Esophagus squamous epithelium (tissue), 5 donors: ENCODE data around the gene SLAMF7. TPM values are rescaled to one million over a fixed set of nuclear protein-coding genes. Genes with fewer than 3 reads are reported as not detected.
A peak's percentile ranks its signal among the peaks of the same experiment; 100 is the strongest.

Experiments used
- DNase-seq: peaks from one replicate; lab custom pipeline; 2025; lab: John Stamatoyannopoulos, UW
- H3K27ac ChIP-seq, 4 donors: fragments of 200-600 bp; sonication (generic); one replicate each; pipeline ENCODE4 v1.5.1; 2016 to 2019; ENCODE audit warnings: mild to moderate bottlenecking in 1 of 4
- H3K27me3 ChIP-seq, 4 donors: fragments of 200-600 bp; sonication (generic); 1 replicate in 3 of 4; 2 replicates in 1 of 4; pipeline versions ENCODE4 v1.5.1 to v1.6.0; 2017 to 2021; ENCODE audit warnings: antibody characterized with exemption in 1 of 4
- H3K36me3 ChIP-seq, 3 donors: fragments of 200-600 bp; sonication (generic); one replicate each; pipeline ENCODE4 v1.5.1; 2016 to 2019
- H3K4me1 ChIP-seq, 3 donors: fragments of 200-600 bp; sonication (generic); one replicate each; pipeline ENCODE4 v1.5.1; 2017 to 2019
- H3K4me3 ChIP-seq, 4 donors: fragments of 200-600 bp; sonication (generic); 1 replicate in 3 of 4; 2 replicates in 1 of 4; pipeline ENCODE4 v1.5.1; 2016 to 2019; ENCODE audit warnings: mild to moderate bottlenecking in 2 of 4, moderate library complexity in 1 of 4
- H3K9me3 ChIP-seq, 3 donors: fragments of 200-600 bp; sonication (generic); one replicate each; pipeline ENCODE4 v1.5.1; 2016 to 2019
- CTCF ChIP-seq, 6 experiments: fragments of 450-650 bp in 4 of 6; fragments of 200-600 bp in 2 of 6; sonication (generic) in 2 of 6; IDR thresholded peaks; one replicate each; pipeline ENCODE4 v1.5.1; 2016 to 2019; ENCODE audit warnings: antibody characterized with exemption in 6 of 6, mild to moderate bottlenecking in 4 of 6, moderate library complexity in 4 of 6
- POLR2A ChIP-seq, 4 donors: fragments of 450-650 bp; IDR thresholded peaks; one replicate each; pipeline ENCODE4 v1.6.1; 2017; ENCODE audit warnings: antibody characterized with exemption in 4 of 4, mild to moderate bottlenecking in 4 of 4, moderate library complexity in 3 of 4
- WGBS, 2 donors: methylation state at CpG; one replicate each; pipeline ENCODE4 v1.1.5; 2018; 5-methylcytosine and 5-hydroxymethylcytosine counted together
- intact Hi-C: fragments of 100-400 bp; cut with DNase I; formaldehyde crosslinking; loops from one replicate; pipeline ENCODE4 v1.15.0; 2022
- total RNA-seq, 4 donors: library from RNA; depleted of rRNA; stranded (reverse); fragments of >200 nt; gene quantifications; one replicate each; pipeline ENCODE4 v1.1.0, GENCODE V29; 2016
- donor health status: DM: yes; HTN: yes; CAD: no.

SLAMF7 gene
- total RNA-seq, 4 donors from 2014 or later = 1.8 to 3.2 (median 2.3) TPM

DNA sequence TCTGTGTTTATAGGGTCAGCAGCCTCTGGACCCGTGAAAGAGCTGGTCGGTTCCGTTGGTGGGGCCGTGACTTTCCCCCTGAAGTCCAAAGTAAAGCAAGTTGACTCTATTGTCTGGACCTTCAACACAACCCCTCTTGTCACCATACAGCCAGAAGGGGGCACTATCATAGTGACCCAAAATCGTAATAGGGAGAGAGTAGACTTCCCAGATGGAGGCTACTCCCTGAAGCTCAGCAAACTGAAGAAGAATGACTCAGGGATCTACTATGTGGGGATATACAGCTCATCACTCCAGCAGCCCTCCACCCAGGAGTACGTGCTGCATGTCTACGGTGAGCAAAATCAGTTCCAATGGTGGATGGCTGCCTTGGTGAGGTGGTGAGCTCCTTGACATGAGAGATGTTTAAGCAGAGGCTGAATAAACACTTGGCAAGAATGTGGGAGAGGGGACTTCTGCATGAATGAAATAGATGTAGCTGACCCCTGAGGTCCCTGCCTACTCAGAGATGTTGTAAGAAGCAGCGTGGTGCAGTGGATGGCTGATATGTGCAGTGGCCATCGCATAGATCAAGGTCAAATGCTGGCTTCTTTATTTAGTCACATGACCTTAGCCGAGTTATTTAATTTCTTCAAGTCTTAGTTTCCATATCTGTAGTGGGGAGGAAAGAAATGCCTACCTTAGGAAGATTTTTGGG is 9.3 kb downstream of the SLAMF7 start:
- intact Hi-C loops = no loop called here
- DNase-seq = no peak
- TF ChIP-seq CTCF (IDR thresholded peaks at IDR 0.05) = peak in 3 of 6 experiments; percentile 9 to 58 (median 28)
- TF ChIP-seq POLR2A (IDR thresholded peaks at IDR 0.05) = no peak
- Histone ChIP-seq H3K27me3 (peaks cover 0 to 11% (median 0%) of the 10 kb centered on the region in 4 donors), H3K4me1 (peaks cover 3 to 16% (median 7%) of the 10 kb centered on the region in 3 donors), H3K4me3 (no peak overlapping the region), H3K27ac (peak overlapping the region in 1 of 4 donors; percentile 45), H3K9me3 (no peaks in the 10 kb centered on the region), H3K36me3 (no peaks in the 10 kb centered on the region)
- WGBS, 2 donors = 78 to 81% methylated on average over 3 to 10 of the region's 10 CpGs

DNA sequence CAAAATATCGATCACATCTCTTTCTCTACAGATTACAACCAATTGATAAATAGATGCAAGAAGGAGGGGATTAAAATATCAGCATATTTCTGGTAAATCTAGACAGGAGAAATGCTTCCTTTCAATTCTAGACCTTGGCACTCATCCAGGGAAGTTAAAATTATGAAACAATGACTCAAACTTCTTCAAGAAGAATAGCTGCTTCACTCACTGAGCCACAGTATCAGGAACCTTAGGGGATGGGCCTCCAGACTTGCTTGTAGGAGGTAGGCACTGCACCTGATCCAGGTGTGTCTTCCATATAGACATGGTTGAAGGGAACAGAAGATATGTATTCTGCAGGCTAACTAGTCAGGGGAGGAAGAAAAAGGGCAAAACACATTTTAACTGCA is 9.8 kb downstream of the SLAMF7 start:
- TF ChIP-seq POLR2A (IDR thresholded peaks at IDR 0.05) (no peak), CTCF (IDR thresholded peaks at IDR 0.05) (no peak)
- Histone ChIP-seq H3K4me3 (no peak overlapping the region), H3K27me3 (peaks cover 0 to 11% (median 0%) of the 10 kb centered on the region in 4 donors), H3K4me1 (peaks cover 3 to 16% (median 7%) of the 10 kb centered on the region in 3 donors), H3K36me3 (no peaks in the 10 kb centered on the region), H3K9me3 (no peaks in the 10 kb centered on the region), H3K27ac (peak overlapping the region in 1 of 4 donors; percentile 45)
- intact Hi-C loops = no loop called here
- WGBS, 2 donors = 88 to 94% methylated on average over 1 of the region's 1 CpG
- DNase-seq = no peak

- Histone ChIP-seq H3K9me3 (no peaks in the 10 kb centered on the region), H3K36me3 (no peaks in the 10 kb centered on the region), H3K4me3 (no peak overlapping the region), H3K27ac (no peak overlapping the region), H3K27me3 (peaks cover 0 to 11% (median 0%) of the 10 kb centered on the region in 4 donors), H3K4me1 (peaks cover 3 to 16% (median 7%) of the 10 kb centered on the region in 3 donors)
- intact Hi-C loops = no loop called here
- no peak for TF ChIP-seq CTCF (IDR thresholded peaks at IDR 0.05)
- no peak for TF ChIP-seq POLR2A (IDR thresholded peaks at IDR 0.05)
- WGBS, 2 donors = 86 to 94% methylated on average over 2 of the region's 2 CpGs
- DNase-seq = no peak
Observed at GRCh38 chr1:160750608-160751007, 11.6 kb downstream of the SLAMF7 start.

GRCh38 chr1:160752406-160752805 is 13.4 kb downstream of the SLAMF7 start:
- DNase-seq = no peak
- no peak overlapping the region for H3K4me3 ChIP-seq
- no peaks in the 10 kb centered on the region for H3K9me3 ChIP-seq
- peaks cover 0 to 11% (median 0%) of the 10 kb centered on the region in 4 donors for H3K27me3 ChIP-seq
- intact Hi-C loops = no loop called here
- no peak overlapping the region for H3K27ac ChIP-seq
- no peaks in the 10 kb centered on the region for H3K36me3 ChIP-seq
- 82 to 87% methylated on average over 3 of the region's 3 CpGs for WGBS, 2 donors
- H3K4me1 ChIP-seq = peaks cover 3 to 16% (median 7%) of the 10 kb centered on the region in 3 donors
- TF ChIP-seq POLR2A (IDR thresholded peaks at IDR 0.05) (no peak), CTCF (IDR thresholded peaks at IDR 0.05) (no peak)

- WGBS, 2 donors = 54 to 57% methylated on average over 5 of the region's 5 CpGs
- TF ChIP-seq POLR2A (IDR thresholded peaks at IDR 0.05) (no peak), CTCF (IDR thresholded peaks at IDR 0.05) (no peak)
- H3K4me3 ChIP-seq = no peak overlapping the region
- peaks cover 3 to 16% (median 7%) of the 10 kb centered on the region in 3 donors for H3K4me1 ChIP-seq
- peaks cover 0 to 11% (median 0%) of the 10 kb centered on the region in 4 donors for H3K27me3 ChIP-seq
- no peak for DNase-seq
- intact Hi-C loops = no loop called here
- no peaks in the 10 kb centered on the region for H3K9me3 ChIP-seq
- no peak overlapping the region for H3K27ac ChIP-seq
- no peaks in the 10 kb centered on the region for H3K36me3 ChIP-seq
Observed at GRCh38 chr1:160752924-160753323, 13.9 kb downstream of the SLAMF7 start.
